Parathyroid adenoma (tissue), 2 donors: ENCODE data around the gene NAV2.

Source experiments
- H2AFZ ChIP-seq: fragments of 300-600 bp; sonication (generic); one replicate; pipeline ENCODE4 v1.7.0; 2017; ENCODE audit warnings: antibody characterized with exemption, mild to moderate bottlenecking
- H3K27ac ChIP-seq: fragments of 300-600 bp; sonication (generic); one replicate; pipeline ENCODE4 v1.7.0; 2017
- H3K27me3 ChIP-seq: fragments of 300-600 bp; sonication (generic); one replicate; pipeline ENCODE4 v1.7.0; 2017; ENCODE audit warnings: low read length; ENCODE audit not compliant: control insufficient read depth, insufficient read depth
- H3K36me3 ChIP-seq: fragments of 300-600 bp; sonication (generic); one replicate; pipeline ENCODE4 v1.7.0; 2017; ENCODE audit warnings: low read length; ENCODE audit not compliant: control insufficient read depth, insufficient read depth
- H3K4me1 ChIP-seq: fragments of 300-600 bp; sonication (generic); one replicate; pipeline ENCODE4 v1.7.0; 2017; ENCODE audit warnings: control low read depth
- H3K4me2 ChIP-seq: fragments of 300-600 bp; sonication (generic); one replicate; pipeline ENCODE4 v1.7.0; 2017; ENCODE audit warnings: low read length
- H3K4me3 ChIP-seq: fragments of 300-600 bp; sonication (generic); one replicate; pipeline ENCODE4 v1.7.0; 2017; ENCODE audit warnings: low read depth, low read length
- H3K79me2 ChIP-seq: fragments of 300-600 bp; sonication (generic); one replicate; pipeline ENCODE4 v1.7.0; 2017; ENCODE audit warnings: control low read depth
- H3K9ac ChIP-seq: fragments of 300-600 bp; sonication (generic); one replicate; pipeline ENCODE4 v1.7.0; 2017; ENCODE audit warnings: mild to moderate bottlenecking
- H3K9me3 ChIP-seq: fragments of 300-600 bp; sonication (generic); one replicate; pipeline ENCODE4 v1.7.0; 2017; ENCODE audit warnings: low read length; ENCODE audit not compliant: control insufficient read depth
- TF ChIP-seq, protein P1 (sequence below): fragments of 300-600 bp; sonication (generic); IDR thresholded peaks from one replicate; pipeline ENCODE4 v1.7.0; 2017; ENCODE audit warnings: antibody characterized with exemption, mild to moderate bottlenecking
- donor health status: primary hyperparathyroidism.

NAV2 gene

DNA sequence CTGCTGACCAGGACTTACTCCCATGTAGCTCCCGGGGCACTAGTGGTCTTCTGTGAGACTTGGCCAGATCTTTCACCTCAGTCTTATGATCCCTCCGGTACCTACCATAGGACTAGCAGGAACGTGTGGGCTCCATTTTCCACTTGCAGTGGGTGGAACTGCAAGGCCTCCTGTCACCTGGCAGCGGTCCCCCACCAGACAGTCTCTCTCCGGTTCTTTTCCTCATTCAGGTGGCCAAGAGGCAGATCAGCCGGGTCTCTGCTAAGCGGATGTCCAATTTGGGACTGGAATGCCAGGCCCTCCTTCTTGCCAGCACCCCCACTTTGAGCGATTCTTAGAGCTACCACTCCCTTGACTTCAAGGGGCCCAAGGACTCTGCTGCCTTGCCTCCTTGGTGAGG, 158.9 kb downstream of the NAV2 start:
- H3K4me2 ChIP-seq = no peak overlapping the region
- H2AFZ ChIP-seq = no peak overlapping the region
- H3K9ac ChIP-seq = no peak overlapping the region
- H3K4me1 ChIP-seq = no peaks in the 10 kb centered on the region
- no peaks in the 10 kb centered on the region for H3K27me3 ChIP-seq
- TF ChIP-seq, protein P1, sequence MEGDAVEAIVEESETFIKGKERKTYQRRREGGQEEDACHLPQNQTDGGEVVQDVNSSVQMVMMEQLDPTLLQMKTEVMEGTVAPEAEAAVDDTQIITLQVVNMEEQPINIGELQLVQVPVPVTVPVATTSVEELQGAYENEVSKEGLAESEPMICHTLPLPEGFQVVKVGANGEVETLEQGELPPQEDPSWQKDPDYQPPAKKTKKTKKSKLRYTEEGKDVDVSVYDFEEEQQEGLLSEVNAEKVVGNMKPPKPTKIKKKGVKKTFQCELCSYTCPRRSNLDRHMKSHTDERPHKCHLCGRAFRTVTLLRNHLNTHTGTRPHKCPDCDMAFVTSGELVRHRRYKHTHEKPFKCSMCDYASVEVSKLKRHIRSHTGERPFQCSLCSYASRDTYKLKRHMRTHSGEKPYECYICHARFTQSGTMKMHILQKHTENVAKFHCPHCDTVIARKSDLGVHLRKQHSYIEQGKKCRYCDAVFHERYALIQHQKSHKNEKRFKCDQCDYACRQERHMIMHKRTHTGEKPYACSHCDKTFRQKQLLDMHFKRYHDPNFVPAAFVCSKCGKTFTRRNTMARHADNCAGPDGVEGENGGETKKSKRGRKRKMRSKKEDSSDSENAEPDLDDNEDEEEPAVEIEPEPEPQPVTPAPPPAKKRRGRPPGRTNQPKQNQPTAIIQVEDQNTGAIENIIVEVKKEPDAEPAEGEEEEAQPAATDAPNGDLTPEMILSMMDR = no peak
- no peaks in the 10 kb centered on the region for H3K79me2 ChIP-seq
- no peaks in the 10 kb centered on the region for H3K36me3 ChIP-seq
- H3K9me3 ChIP-seq = no peaks in the 10 kb centered on the region
- H3K27ac ChIP-seq = no peak overlapping the region
- no peak overlapping the region for H3K4me3 ChIP-seq

DNA sequence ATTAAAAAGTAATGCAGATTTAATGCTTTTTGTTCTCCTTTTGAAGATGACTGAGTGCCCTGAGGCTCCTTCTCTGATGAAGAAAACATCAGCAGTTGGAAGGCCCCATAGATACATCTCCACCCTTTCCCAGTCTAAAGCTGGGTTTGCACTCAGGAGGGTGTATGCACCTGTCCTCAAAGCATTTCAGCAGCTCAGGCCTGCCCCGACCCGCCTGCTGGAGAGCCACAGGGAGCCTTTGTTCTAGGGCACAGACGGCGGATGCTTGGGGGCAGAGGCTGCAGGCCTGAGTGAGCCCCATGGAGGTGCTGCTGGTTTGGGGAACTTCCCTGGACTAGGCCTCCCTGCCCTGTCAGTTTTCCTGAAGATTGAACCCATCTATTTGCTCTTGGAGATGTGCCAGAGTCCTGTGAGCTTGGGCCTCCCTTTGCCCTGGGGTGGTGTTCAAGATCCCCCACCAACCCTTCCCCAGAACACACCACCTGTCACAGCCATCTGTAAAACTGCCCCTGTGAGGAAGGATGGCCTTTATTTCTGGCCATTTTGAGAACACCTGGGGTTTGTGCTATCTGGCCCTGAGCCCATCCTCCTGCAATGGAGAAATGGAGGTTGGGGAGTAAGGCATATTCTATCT, 160.0 kb downstream of the NAV2 start:
- Histone ChIP-seq H3K9me3 (no peaks in the 10 kb centered on the region), H3K9ac (no peak overlapping the region), H3K4me1 (no peaks in the 10 kb centered on the region), H3K79me2 (no peaks in the 10 kb centered on the region), H3K4me2 (no peak overlapping the region), H3K27ac (no peak overlapping the region), H3K27me3 (no peaks in the 10 kb centered on the region), H2AFZ (no peak overlapping the region), H3K36me3 (no peaks in the 10 kb centered on the region), H3K4me3 (no peak overlapping the region)
- TF ChIP-seq, protein P1 = no peak

DNA sequence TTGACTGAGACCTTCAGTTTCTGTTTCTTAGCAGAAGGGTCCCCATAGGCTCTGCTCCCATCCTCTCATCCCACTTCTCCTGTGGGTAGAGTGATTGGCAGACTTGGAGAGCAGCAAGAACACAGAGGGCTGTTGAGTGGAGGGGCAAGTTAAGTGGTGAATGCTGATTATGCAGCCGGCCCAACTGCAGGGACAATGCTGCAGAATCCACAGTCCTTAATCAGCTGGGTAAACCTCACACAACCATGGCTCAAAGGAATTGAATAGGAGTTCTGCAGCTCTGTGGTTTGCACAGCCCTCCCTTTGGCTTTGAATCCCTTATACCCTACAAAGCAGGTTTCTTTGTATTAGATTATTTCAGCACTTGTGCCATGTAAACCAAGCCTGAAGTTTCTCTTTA, 161.1 kb downstream of the NAV2 start:
- Histone ChIP-seq H3K9ac (no peak overlapping the region), H3K27me3 (no peaks in the 10 kb centered on the region), H3K4me3 (no peak overlapping the region), H3K27ac (no peak overlapping the region), H3K79me2 (no peaks in the 10 kb centered on the region), H3K4me1 (no peaks in the 10 kb centered on the region), H3K4me2 (no peak overlapping the region), H3K36me3 (no peaks in the 10 kb centered on the region), H2AFZ (no peak overlapping the region), H3K9me3 (no peaks in the 10 kb centered on the region)
- TF ChIP-seq, protein P1 = no peak

DNA sequence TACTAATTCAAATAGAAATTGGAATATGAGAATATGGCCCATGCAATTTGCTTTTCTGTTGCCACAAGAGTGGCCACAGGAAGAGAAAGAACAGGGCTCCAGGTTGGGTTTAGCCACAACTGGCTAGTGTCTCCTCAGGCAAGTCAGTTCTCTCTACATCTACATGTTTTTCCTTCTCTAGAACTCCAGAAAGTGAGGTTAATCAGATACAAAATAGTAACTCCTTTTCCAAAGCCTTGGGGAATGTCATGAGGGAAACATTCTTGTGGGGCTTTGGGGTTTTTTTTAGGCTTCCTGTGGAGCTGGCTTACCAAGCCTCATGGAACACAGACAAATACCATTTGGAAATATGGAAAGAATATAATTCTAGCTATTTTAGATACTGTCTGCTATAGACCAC, 161.6 kb downstream of the NAV2 start:
- H3K27me3 ChIP-seq = no peaks in the 10 kb centered on the region
- no peaks in the 10 kb centered on the region for H3K9me3 ChIP-seq
- no peaks in the 10 kb centered on the region for H3K36me3 ChIP-seq
- H3K27ac ChIP-seq = no peak overlapping the region
- H3K79me2 ChIP-seq = no peaks in the 10 kb centered on the region
- H3K4me3 ChIP-seq = no peak overlapping the region
- H3K4me1 ChIP-seq = no peaks in the 10 kb centered on the region
- TF ChIP-seq, protein P1 = no peak
- no peak overlapping the region for H3K9ac ChIP-seq
- H2AFZ ChIP-seq = no peak overlapping the region
- no peak overlapping the region for H3K4me2 ChIP-seq

DNA sequence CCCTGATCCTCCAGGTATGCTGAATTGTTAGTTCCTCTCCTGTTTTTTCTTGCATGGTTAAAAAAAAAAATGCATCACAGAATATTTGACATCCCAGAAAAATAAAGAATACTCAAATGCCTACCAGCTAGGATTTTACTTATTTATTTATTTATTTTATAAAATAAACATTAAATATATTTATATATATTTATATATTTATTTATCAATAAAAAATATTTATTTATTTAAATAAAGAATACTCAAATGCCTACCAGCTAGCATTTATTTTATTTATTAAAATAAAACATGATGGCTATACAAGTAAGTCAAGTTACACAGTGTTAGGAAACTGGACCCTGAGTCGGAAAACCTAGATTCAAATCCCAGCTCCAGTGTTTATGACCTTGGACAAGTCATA, 164.1 kb downstream of the NAV2 start:
- H3K27ac ChIP-seq = no peak overlapping the region
- TF ChIP-seq, protein P1 = no peak
- H3K27me3 ChIP-seq = no peaks in the 10 kb centered on the region
- H3K9ac ChIP-seq = no peak overlapping the region
- H3K9me3 ChIP-seq = no peaks in the 10 kb centered on the region
- H3K4me2 ChIP-seq = no peak overlapping the region
- no peaks in the 10 kb centered on the region for H3K4me1 ChIP-seq
- no peak overlapping the region for H2AFZ ChIP-seq
- no peaks in the 10 kb centered on the region for H3K36me3 ChIP-seq
- H3K79me2 ChIP-seq = no peaks in the 10 kb centered on the region
- no peak overlapping the region for H3K4me3 ChIP-seq
